ENCODE data around the gene FOXRED1.
"Not testable (repeated sequence)": the region's sequence is repeated elsewhere in the genome, so short reads cannot be mapped to it uniquely, and the experiment has no call there.

FOXRED1 gene

GRCh38 chr11:126279191-126279590 is 10.2 kb downstream of the FOXRED1 start:
- no peak for DNase-seq

GRCh38 chr11:126280595-126280994 is 11.6 kb downstream of the FOXRED1 start:
- DNase-seq, result peak; percentile 43

- DNase-seq, result no peak
Measured at GRCh38 chr11:126281245-126281644, 12.3 kb downstream of the FOXRED1 start.

- DNase-seq, result no peak
Measured at GRCh38 chr11:126281666-126282175, 12.8 kb downstream of the FOXRED1 start.

GRCh38 chr11:126282361-126282735 is 13.4 kb downstream of the FOXRED1 start:
- DNase-seq, result peak; percentile 45

GRCh38 chr11:126282736-126283591 is 14.0 kb downstream of the FOXRED1 start, which contains the start of gene TIRAP:
TIRAP (plus strand) TSS chr11:126283093; CDS start chr11:126290895, 7,802 bp downstream.
- peak; percentile 67 for DNase-seq

GRCh38 chr11:126284829-126285228 is 15.9 kb downstream of the FOXRED1 start:
- DNase-seq, result peak; percentile 93

GRCh38 chr11:126288237-126288636 is 19.3 kb downstream of the FOXRED1 start:
- no peak for DNase-seq

GRCh38 chr11:126290887-126291286 is 21.9 kb downstream of the FOXRED1 start:
- no peak for DNase-seq

- DNase-seq, result peak; percentile 58
Measured at GRCh38 chr11:126293726-126294125, 24.8 kb downstream of the FOXRED1 start.

- no peak for DNase-seq
Measured at GRCh38 chr11:126297004-126297403, 28.1 kb downstream of the FOXRED1 start.

- DNase-seq, result peak; percentile 89
Measured at GRCh38 chr11:126303623-126304456, 34.9 kb downstream of the FOXRED1 start, which contains the start of gene DCPS. DCPS (plus strand) TSS chr11:126304060; CDS start chr11:126304081, 21 bp downstream.

- DNase-seq, result no peak
Measured at GRCh38 chr11:126304457-126305075, 35.6 kb downstream of the FOXRED1 start.

- DNase-seq, result no peak
Measured at GRCh38 chr11:126305699-126306098, 36.7 kb downstream of the FOXRED1 start.

GRCh38 chr11:126307706-126308105 is 38.8 kb downstream of the FOXRED1 start:
- DNase-seq, result peak; percentile 56

GRCh38 chr11:126308271-126308671 is 39.3 kb downstream of the FOXRED1 start:
- no peak for DNase-seq

GRCh38 chr11:126308771-126309170 is 39.8 kb downstream of the FOXRED1 start:
- DNase-seq, result not testable (repeated sequence)

GRCh38 chr11:126310200-126310991 is 41.4 kb downstream of the FOXRED1 start:
- peak; percentile 79 for DNase-seq

GRCh38 chr11:126310992-126311310 is 42.0 kb downstream of the FOXRED1 start:
- peak; percentile 27 for DNase-seq

- peak; percentile 96 for DNase-seq
Measured at GRCh38 chr11:126311401-126312291, 42.7 kb downstream of the FOXRED1 start.

GRCh38 chr11:126312961-126313360 is 44.0 kb downstream of the FOXRED1 start:
- no peak for DNase-seq

Data from inflammatory macrophage treated with lipopolysaccharide for 4 hours (primary cell).